T47D (cell line): Measurements from ENCODE around the gene AHI1.

ENCODE experiments used
- DNase-seq, 2 experiments: peaks; one replicate each; pipeline versions ENCODE4 v3.0.0 to v3.0.0-alpha.2; 2011 to 2012; ENCODE audit warnings: low read depth in 1 of 2, low spot score in 1 of 2
- JUND ChIP-seq: IDR thresholded peaks from 2 replicates; pipeline ENCODE4 v1.6.1; 2012; ENCODE audit warnings: low read depth
- in situ Hi-C: cut with HindIII; loops from 2 replicates; pipeline ENCODE4 v1.10.0; 2016; ENCODE audit warnings: low sequenced_read_pairs, low pct_unique_long_range_greater_than_20kb

AHI1 gene

DNA sequence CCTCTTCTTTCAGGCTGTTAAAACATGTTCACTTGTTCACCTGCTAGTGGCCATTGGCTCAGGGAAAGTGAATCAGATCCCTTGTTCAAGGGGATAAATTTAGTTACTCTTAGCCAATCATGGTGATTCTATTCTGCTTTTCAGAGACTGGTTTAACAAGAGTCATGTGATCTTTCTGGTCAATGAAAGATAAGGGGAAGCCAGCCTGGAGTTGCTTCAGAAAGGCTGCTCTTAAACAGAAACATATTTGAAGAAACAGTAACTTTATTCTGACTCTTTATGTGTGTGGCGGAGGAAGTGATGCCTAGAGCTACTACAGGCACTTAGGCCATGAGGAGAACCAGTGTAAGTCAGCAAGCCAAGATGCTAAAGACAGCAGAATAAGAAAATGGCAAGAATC, 28.1 kb upstream of the AHI1 start:
- in situ Hi-C loops: no loop called here
- DNase-seq: no peak
- no peak for TF ChIP-seq JUND

DNA sequence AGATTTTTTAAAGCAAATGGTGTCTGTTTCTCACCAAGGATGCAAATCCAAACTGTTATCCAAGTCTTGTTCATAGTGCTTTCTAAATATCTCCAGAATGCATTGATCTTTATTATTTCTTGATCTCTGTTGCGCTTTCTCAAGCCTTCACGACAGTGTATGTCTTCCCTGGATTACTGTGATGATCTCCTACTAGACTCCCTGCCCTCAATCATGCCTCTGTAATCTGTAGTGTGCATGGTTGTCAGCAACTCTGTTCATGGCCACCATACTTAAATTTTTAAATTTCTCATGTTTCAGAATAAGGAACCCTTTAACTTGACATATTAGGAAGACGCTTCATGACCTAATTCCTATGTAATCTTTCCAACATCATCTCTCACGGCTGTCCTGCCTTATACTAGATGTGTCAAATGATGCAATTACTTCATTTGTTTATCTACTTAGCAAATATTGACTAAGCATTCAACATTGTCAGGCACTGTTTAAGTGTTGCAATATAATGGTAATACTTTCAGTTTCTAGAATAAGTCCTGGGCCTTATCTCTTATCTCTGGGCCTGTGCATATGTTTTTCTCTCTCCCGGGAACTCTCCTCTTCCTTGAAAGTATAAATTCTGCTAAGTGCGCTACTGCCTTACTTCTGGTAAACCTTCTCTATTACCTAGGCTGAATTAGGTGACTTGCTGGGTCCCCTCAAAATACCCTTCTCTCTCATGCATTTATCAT, 25.6 kb upstream of the AHI1 start:
- no peak for TF ChIP-seq JUND
- in situ Hi-C loops: no loop called here
- DNase-seq: peak in 1 of 2 experiments; percentile 10

DNA sequence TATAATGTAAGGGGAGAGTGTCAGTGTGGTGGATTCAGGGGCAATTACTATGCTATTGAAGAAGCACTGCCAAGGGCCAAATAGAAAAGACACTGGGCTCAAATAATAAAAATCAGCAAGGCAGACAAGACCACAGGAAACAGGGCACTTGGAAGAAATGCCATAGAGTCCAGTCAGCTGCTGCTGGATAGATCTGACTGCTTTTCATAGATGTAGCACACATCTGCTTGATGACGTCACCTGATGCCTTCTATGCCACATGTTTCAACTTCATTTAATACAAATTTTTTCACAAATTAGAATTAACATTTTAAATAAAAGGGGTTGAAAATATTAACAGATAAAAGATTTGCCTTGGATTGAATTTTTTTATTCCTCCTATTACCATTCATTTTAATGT, 23.9 kb upstream of the AHI1 start:
- no peak for TF ChIP-seq JUND
- DNase-seq: no peak
- in situ Hi-C loops: no loop called here

DNA sequence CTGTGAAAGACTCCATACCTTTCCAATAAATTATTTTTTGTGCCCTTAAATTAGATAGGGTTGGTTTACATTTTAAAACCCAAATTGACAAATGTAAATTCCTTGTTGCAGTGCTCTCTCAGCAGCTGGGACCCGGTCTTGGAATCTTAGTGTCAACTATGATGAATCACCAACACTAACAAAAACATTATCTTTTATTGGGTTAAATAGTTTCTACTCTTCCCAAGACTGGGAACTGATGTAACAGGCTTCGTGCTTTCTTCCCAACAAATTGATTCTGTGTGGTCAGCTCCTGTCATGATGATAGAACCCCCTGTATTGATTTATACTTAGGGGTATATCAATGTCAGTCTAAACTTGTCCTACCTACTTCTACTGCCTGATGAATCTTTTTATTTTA, 23.2 kb upstream of the AHI1 start:
- no peak for DNase-seq
- in situ Hi-C loops: no loop called here
- no peak for TF ChIP-seq JUND

DNA sequence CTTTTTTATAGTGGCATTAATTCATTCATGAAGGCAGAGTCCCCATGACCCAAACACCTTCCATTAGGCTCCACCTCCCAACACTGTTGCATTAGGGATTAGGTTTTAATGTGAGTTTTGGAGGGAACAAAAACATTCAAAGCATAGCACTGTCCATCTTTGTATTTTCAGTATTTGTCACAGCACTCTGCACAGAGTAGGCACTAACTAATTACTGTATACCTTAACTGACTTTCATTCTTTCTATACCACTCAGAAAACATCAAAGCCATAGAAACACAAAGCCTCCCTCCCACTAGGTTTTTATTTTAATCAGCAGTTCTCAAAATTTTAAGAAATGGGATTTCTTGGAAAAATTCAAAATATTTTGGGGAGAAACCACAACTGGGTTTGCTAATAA, 21.8 kb upstream of the AHI1 start:
- TF ChIP-seq JUND: no peak
- DNase-seq: no peak
- in situ Hi-C loops: no loop called here

DNA sequence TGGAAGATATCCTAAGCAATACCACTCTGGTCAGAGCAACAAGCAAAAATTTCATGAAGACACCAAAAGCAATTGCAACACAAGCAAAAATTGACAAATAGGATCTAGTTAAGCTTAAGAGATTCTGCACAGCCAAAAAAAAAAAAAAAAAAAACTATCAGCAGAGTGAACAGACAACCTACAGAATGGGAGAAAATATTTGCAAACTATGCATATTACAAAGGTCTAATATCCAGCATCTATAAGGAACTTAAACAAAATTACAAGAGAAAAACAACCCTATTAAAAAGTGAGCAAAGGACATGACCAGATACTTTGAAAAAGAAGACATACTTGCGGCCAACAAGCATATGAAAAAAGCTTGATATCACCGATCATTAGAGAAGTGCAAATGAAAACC, 20.0 kb upstream of the AHI1 start:
- in situ Hi-C loops: no loop called here
- TF ChIP-seq JUND: no peak

DNA sequence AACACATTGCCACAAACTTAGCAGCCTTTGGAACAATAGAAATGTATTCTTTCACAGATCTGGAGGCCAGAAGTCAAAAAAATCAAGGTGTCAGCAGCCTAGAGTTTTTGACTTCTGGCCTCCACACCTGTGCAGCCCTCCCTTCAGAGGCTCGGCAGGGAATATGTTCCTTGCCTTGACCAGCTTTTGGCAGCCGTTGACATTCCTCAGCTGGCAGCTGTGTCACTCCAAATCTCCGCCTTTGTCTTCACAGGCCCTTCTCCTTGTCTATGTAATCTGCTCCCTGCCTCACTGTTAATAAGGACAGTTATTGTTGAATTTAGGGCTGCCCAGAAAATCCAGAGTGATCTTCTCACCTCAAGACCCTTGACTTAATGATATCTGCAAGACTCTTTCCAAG, 17.2 kb upstream of the AHI1 start:
- in situ Hi-C loops: no loop called here
- no peak for DNase-seq
- no peak for TF ChIP-seq JUND

More for the DNA sequence above, 20.0 kb upstream of the AHI1 start:
- no peak for DNase-seq

DNA sequence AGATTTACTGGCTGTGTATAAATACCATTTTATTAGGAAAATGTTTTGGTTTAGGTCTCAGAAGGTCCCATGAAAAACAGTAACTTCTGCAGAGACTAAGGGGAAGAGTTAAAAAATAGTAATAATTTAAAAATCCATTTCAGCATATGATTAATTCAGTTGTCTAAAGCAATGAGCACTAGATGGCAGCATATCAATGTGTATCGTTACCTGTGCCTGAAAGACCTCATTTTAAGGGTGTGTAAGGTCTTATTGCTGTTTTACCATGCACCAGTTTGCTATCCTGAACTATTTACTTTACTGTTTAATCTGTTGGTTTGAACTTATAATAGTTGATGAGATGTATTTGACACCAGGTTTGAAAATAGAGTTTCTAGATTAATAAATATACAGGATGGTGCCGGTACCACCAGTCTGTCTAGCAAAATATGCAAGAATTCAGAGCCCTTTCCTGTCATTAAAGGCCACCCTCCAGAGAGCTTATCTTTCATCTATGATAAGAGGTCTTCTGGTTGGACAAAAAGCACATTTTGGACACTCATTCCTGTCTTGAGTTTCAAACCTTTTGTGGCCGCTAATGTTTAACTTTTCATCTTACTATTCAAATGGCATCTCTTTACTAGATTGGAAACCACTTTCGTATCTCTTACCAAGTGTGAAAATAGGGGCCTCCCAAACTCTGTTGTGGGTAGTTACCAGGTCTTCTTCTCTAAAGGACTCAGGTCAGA, 8.9 kb upstream of the AHI1 start:
- DNase-seq: peak in 1 of 2 experiments; percentile 49
- no peak for TF ChIP-seq JUND
- in situ Hi-C loops: no loop called here

DNA sequence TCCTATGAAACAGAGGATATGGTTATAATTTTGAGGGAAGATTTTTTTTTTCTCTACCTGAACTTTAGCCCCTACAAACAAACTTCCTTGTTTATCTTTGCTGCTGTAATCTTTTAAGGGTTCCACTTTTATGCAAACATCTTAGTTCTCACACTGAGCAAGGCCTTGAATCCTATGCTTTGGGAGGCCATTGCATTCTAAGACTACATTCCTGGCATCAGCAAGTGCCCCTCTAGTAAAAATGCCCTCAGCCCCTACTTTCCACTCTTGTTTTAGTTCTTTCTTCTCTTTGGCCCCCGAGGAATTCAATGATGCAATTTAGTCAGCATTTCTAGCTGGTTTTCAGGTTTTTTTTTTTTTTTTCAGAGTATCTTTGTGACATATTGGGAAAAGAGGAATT, 8.1 kb upstream of the AHI1 start:
- in situ Hi-C loops: no loop called here
- DNase-seq: no peak
- no peak for TF ChIP-seq JUND

DNA sequence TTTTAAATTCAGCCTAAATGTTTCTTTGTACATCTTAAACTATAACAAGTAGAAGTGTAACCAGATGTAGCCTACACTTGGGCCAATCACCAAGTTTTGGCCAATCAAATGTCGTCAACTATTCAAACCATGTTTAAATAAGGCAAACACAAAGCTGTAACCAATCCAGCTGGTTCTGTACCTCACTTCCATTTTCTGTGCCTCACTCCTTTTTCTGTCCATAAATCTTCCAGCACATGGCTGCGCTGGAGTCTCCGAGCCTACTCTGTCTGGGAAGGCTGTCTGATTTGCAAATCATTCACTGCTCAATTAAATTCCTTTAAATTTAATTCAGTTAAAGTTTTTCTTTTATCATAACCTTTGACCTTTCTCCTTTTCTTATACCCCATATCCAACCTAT, 7.7 kb upstream of the AHI1 start:
- TF ChIP-seq JUND: no peak
- peak in 1 of 2 experiments; percentile 11 for DNase-seq
- in situ Hi-C loops: no loop called here

DNA sequence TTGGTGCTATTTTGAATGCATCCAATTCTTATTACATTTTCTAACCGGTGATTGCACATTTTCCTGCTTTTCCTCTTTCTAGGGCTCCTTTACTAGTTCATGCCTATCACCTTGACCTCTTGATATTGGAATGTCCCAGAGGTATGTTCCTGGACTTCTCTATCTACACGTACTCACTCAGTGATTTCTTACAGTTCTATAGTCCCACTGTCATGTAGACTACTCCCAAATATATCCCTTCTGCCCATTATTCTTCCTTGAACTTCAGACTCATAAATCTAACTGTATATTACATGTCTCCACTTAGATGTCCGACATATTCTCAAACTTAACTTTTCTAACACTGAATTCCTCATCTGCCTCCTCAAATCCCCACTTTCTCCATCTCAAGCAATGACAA, 7.2 kb upstream of the AHI1 start:
- in situ Hi-C loops: no loop called here
- TF ChIP-seq JUND: no peak
- DNase-seq: no peak

DNA sequence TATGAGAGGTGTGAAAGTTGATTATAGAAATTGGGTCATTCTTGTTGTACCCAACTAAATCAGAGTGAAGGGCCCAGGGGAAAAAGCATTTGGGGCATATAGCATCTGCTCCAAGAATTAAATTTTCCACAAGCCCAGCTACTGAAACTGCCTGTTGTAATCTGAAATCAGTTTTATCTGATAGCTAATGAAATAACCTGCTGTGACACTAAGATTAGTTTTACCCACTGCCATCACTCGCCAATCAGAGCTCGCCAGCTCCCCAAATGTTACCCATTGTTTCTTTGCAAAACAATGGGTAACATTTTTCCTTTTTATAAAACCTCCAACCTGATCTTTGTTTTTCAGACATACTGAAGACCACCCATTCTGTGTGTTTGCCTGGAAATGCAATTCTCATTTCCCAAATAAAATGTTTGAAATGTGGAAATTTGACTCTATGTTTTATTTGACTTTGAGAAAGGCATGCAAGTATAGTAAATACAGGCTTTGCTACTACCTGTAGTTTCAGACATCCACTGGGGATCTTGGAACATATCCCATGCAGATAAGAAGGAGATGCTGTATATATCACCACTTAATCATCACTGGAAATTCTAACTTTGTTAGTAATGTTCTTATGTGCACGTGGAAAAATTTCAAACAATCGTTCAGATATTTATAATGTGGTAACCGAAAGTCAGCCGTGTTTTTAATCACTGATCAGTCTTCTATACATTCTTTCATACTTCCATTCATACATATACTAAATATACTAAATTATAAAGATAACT, 6.3 kb upstream of the AHI1 start:
- TF ChIP-seq JUND: no peak
- in situ Hi-C loops: no loop called here
- DNase-seq: no peak
